ENCODE measurements around the gene CAMKMT.

CAMKMT gene

GRCh38 chr2:44779793-44780192 is 418.0 kb downstream of the CAMKMT start:
- no peak for DNase-seq (ENCODE audit: low read depth, low spot score)
- in situ Hi-C loops (cut with HindIII; ENCODE audit: low sequenced_read_pairs) = no loop called here
- TF ChIP-seq CTCF (IDR thresholded peaks at IDR 0.05; ENCODE audit: low read depth, low read length) = no peak

GRCh38 chr2:44780406-44780805 is 418.7 kb downstream of the CAMKMT start:
- no peak for TF ChIP-seq CTCF (IDR thresholded peaks at IDR 0.05; ENCODE audit: low read depth, low read length)
- no peak overlapping the region for H3K4me3 ChIP-seq (ENCODE audit: low read depth, low read length)
- no peak for DNase-seq (ENCODE audit: low read depth, low spot score)
- in situ Hi-C loops (cut with HindIII; ENCODE audit: low sequenced_read_pairs) = no loop called here

More at GRCh38 chr2:44779793-44780192, 418.0 kb downstream of the CAMKMT start:
- no peak overlapping the region for H3K4me3 ChIP-seq (ENCODE audit: low read depth, low read length)

- in situ Hi-C loops (cut with HindIII; ENCODE audit: low sequenced_read_pairs) = no loop called here
- no peak for TF ChIP-seq CTCF (IDR thresholded peaks at IDR 0.05; ENCODE audit: low read depth, low read length)
- DNase-seq (ENCODE audit: low read depth, low spot score) = no peak
- no peak overlapping the region for H3K4me3 ChIP-seq (ENCODE audit: low read depth, low read length)
Measured at GRCh38 chr2:44785433-44785832, 423.7 kb downstream of the CAMKMT start.

GRCh38 chr2:44786045-44786816 is 424.5 kb downstream of the CAMKMT start:
- H3K4me3 ChIP-seq (ENCODE audit: low read depth, low read length) = no peak overlapping the region
- in situ Hi-C loops (cut with HindIII; ENCODE audit: low sequenced_read_pairs) = no loop called here
- no peak for TF ChIP-seq CTCF (IDR thresholded peaks at IDR 0.05; ENCODE audit: low read depth, low read length)
- no peak for DNase-seq (ENCODE audit: low read depth, low spot score)

GRCh38 chr2:44786817-44787214 is 425.1 kb downstream of the CAMKMT start:
- in situ Hi-C loops (cut with HindIII; ENCODE audit: low sequenced_read_pairs) = no loop called here
- no peak for DNase-seq (ENCODE audit: low read depth, low spot score)
- H3K4me3 ChIP-seq (ENCODE audit: low read depth, low read length) = no peak overlapping the region
- TF ChIP-seq CTCF (IDR thresholded peaks at IDR 0.05; ENCODE audit: low read depth, low read length) = no peak

- no peak overlapping the region for H3K4me3 ChIP-seq (ENCODE audit: low read depth, low read length)
- DNase-seq (ENCODE audit: low read depth, low spot score) = no peak
- in situ Hi-C loops (cut with HindIII; ENCODE audit: low sequenced_read_pairs) = no loop called here
- TF ChIP-seq CTCF (IDR thresholded peaks at IDR 0.05; ENCODE audit: low read depth, low read length) = no peak
Measured at GRCh38 chr2:44787663-44788062, 425.9 kb downstream of the CAMKMT start.

Data from astrocyte of the spinal cord (primary cell).